ENCODE results near the gene LDLRAP1.

- TF ChIP-seq ZNF274 (IDR thresholded peaks at IDR 0.05; ENCODE audit: low read depth, low read length) (no peak), SUZ12 (IDR thresholded peaks at IDR 0.05; ENCODE audit: extremely low read depth, insufficient read depth, insufficient read length) (no peak)
These were observed 42.0 kb upstream of the LDLRAP1 start for GRCh38 chr1:25501235-25502058.

All from NT2/D1 (cell line).